BLaER1 treated with 17β-estradiol and CSF1 and Interleukin-3, amounts not matched to agents 10 nM and 100 nM (cell line): Measurements from ENCODE around the gene EYS.
"Not testable (repeated sequence)": the region's sequence is repeated elsewhere in the genome, so short reads cannot be mapped to it uniquely, and the experiment has no call there.

Experiments used
- H3K27ac ChIP-seq, 11 experiments: shearing (Covaris generic); formaldehyde crosslinking; 2 replicates each; pipeline ENCODE4 v1.8.1; 2022
- H3K27me3 ChIP-seq, 11 experiments: shearing (Covaris generic); formaldehyde crosslinking; 2 replicates each; pipeline ENCODE4 v1.8.1; 2022
- H3K36me3 ChIP-seq, 11 experiments: shearing (Covaris generic); formaldehyde crosslinking; 2 replicates each; pipeline ENCODE4 v1.8.1; 2022
- H3K4me1 ChIP-seq, 10 experiments: shearing (Covaris generic); formaldehyde crosslinking; 2 replicates each; pipeline ENCODE4 v1.8.1; 2022
- H3K4me2 ChIP-seq, 11 experiments: shearing (Covaris generic); formaldehyde crosslinking; 2 replicates each; pipeline ENCODE4 v1.8.1; 2022
- H3K4me3 ChIP-seq, 10 experiments: shearing (Covaris generic); formaldehyde crosslinking; 2 replicates each; pipeline ENCODE4 v1.8.1; 2022
- H3K9ac ChIP-seq, 11 experiments: shearing (Covaris generic); formaldehyde crosslinking; 2 replicates each; pipeline ENCODE4 v1.8.1; 2022
- H3K9me3 ChIP-seq, 11 experiments: shearing (Covaris generic); formaldehyde crosslinking; replicated peaks in 1 of 11; 2 replicates each; pipeline ENCODE4 v1.8.1; 2022
- H4K20me1 ChIP-seq, 11 experiments: shearing (Covaris generic); formaldehyde crosslinking; 2 replicates each; pipeline ENCODE4 v1.8.1; 2022
- Cebpa-rat ChIP-seq, 11 experiments: shearing (Covaris generic); IDR thresholded peaks; 2 replicates each; pipeline ENCODE4 v1.8.1; 2022

EYS gene

GRCh38 chr6:65570340-65570739, 136.7 kb downstream of the EYS start:
- Histone ChIP-seq H3K4me2 (no peak overlapping the region), H3K9ac (no peak overlapping the region), H3K27me3 (no peaks in the 10 kb centered on the region), H3K4me1 (no peaks in the 10 kb centered on the region), H3K36me3 (no peaks in the 10 kb centered on the region), H3K27ac (no peak overlapping the region), H4K20me1 (no peaks in the 10 kb centered on the region), H3K4me3 (no peak overlapping the region), H3K9me3 (no peaks in the 10 kb centered on the region)
- no peak for TF ChIP-seq Cebpa-rat (IDR thresholded peaks at IDR 0.05)

- Histone ChIP-seq H3K9me3 (no peaks in the 10 kb centered on the region), H3K9ac (no peak overlapping the region), H3K4me3 (no peak overlapping the region), H3K36me3 (no peaks in the 10 kb centered on the region), H3K27ac (no peak overlapping the region), H4K20me1 (no peaks in the 10 kb centered on the region), H3K27me3 (no peaks in the 10 kb centered on the region), H3K4me2 (no peak overlapping the region), H3K4me1 (no peaks in the 10 kb centered on the region)
- no peak for TF ChIP-seq Cebpa-rat (IDR thresholded peaks at IDR 0.05)
Observed at GRCh38 chr6:65569505-65569904, 137.5 kb downstream of the EYS start.

GRCh38 chr6:65569056-65569455, 138.0 kb downstream of the EYS start:
- H3K27ac ChIP-seq, H3K27me3 ChIP-seq, H3K4me1 ChIP-seq, H3K4me2 ChIP-seq, H3K9me3 ChIP-seq, H3K4me3 ChIP-seq, H4K20me1 ChIP-seq, H3K9ac ChIP-seq, H3K36me3 ChIP-seq: not testable (repeated sequence)

GRCh38 chr6:65566117-65566516, 140.9 kb downstream of the EYS start:
- Histone ChIP-seq H3K9ac (no peak overlapping the region), H3K9me3 (no peaks in the 10 kb centered on the region), H4K20me1 (no peaks in the 10 kb centered on the region), H3K4me1 (no peaks in the 10 kb centered on the region), H3K27ac (no peak overlapping the region), H3K4me2 (no peak overlapping the region), H3K4me3 (no peak overlapping the region), H3K36me3 (no peaks in the 10 kb centered on the region), H3K27me3 (no peaks in the 10 kb centered on the region)
- TF ChIP-seq Cebpa-rat (IDR thresholded peaks at IDR 0.05), result no peak

GRCh38 chr6:65558071-65558470, 149.0 kb downstream of the EYS start:
- Histone ChIP-seq H4K20me1 (no peaks in the 10 kb centered on the region), H3K9ac (no peak overlapping the region), H3K27me3 (no peaks in the 10 kb centered on the region), H3K4me3 (no peak overlapping the region), H3K9me3 (no peaks in the 10 kb centered on the region), H3K4me1 (no peaks in the 10 kb centered on the region), H3K4me2 (no peak overlapping the region), H3K27ac (no peak overlapping the region), H3K36me3 (no peaks in the 10 kb centered on the region)
- no peak for TF ChIP-seq Cebpa-rat (IDR thresholded peaks at IDR 0.05)

GRCh38 chr6:65557224-65557623, 149.8 kb downstream of the EYS start:
- H3K4me3 ChIP-seq, result no peak overlapping the region
- no peaks in the 10 kb centered on the region for H3K36me3 ChIP-seq
- no peaks in the 10 kb centered on the region for H4K20me1 ChIP-seq
- no peak for TF ChIP-seq Cebpa-rat (IDR thresholded peaks at IDR 0.05)
- H3K27me3 ChIP-seq, result no peaks in the 10 kb centered on the region
- H3K27ac ChIP-seq, result no peak overlapping the region
- H3K9me3 ChIP-seq, result no peaks in the 10 kb centered on the region
- no peak overlapping the region for H3K9ac ChIP-seq
- H3K4me2 ChIP-seq, result no peak overlapping the region
- no peaks in the 10 kb centered on the region for H3K4me1 ChIP-seq

- no peak overlapping the region for H3K27ac ChIP-seq
- no peaks in the 10 kb centered on the region for H3K4me1 ChIP-seq
- H3K9me3 ChIP-seq, result no peaks in the 10 kb centered on the region
- no peaks in the 10 kb centered on the region for H4K20me1 ChIP-seq
- H3K4me2 ChIP-seq, result no peak overlapping the region
- no peak for TF ChIP-seq Cebpa-rat (IDR thresholded peaks at IDR 0.05)
- no peak overlapping the region for H3K4me3 ChIP-seq
- H3K36me3 ChIP-seq, result no peaks in the 10 kb centered on the region
- H3K27me3 ChIP-seq, result no peaks in the 10 kb centered on the region
- no peak overlapping the region for H3K9ac ChIP-seq
Observed at GRCh38 chr6:65546894-65547293, 160.1 kb downstream of the EYS start.

- H3K27me3 ChIP-seq, result no peaks in the 10 kb centered on the region
- H3K9ac ChIP-seq, result no peak overlapping the region
- no peaks in the 10 kb centered on the region for H4K20me1 ChIP-seq
- no peaks in the 10 kb centered on the region for H3K4me1 ChIP-seq
- no peak overlapping the region for H3K27ac ChIP-seq
- no peaks in the 10 kb centered on the region for H3K36me3 ChIP-seq
- no peak overlapping the region for H3K4me2 ChIP-seq
- no peaks in the 10 kb centered on the region for H3K9me3 ChIP-seq
- H3K4me3 ChIP-seq, result no peak overlapping the region
- TF ChIP-seq Cebpa-rat (IDR thresholded peaks at IDR 0.05), result no peak
Observed at GRCh38 chr6:65545920-65546319, 161.1 kb downstream of the EYS start.

- no peak overlapping the region for H3K4me3 ChIP-seq
- H3K4me1 ChIP-seq, result no peaks in the 10 kb centered on the region
- H3K9ac ChIP-seq, result no peak overlapping the region
- no peaks in the 10 kb centered on the region for H4K20me1 ChIP-seq
- H3K27ac ChIP-seq, result no peak overlapping the region
- no peak for TF ChIP-seq Cebpa-rat (IDR thresholded peaks at IDR 0.05)
- H3K4me2 ChIP-seq, result no peak overlapping the region
- no peaks in the 10 kb centered on the region for H3K9me3 ChIP-seq
- no peaks in the 10 kb centered on the region for H3K36me3 ChIP-seq
- no peaks in the 10 kb centered on the region for H3K27me3 ChIP-seq
Observed at GRCh38 chr6:65538644-65539043, 168.4 kb downstream of the EYS start.

GRCh38 chr6:65537600-65537999, 169.4 kb downstream of the EYS start:
- TF ChIP-seq Cebpa-rat (IDR thresholded peaks at IDR 0.05), result no peak
- no peaks in the 10 kb centered on the region for H3K27me3 ChIP-seq

GRCh38 chr6:65531533-65531932, 175.5 kb downstream of the EYS start:
- no peaks in the 10 kb centered on the region for H3K27me3 ChIP-seq
- no peak overlapping the region for H3K27ac ChIP-seq
- H3K9ac ChIP-seq, result no peak overlapping the region
- H3K36me3 ChIP-seq, result no peaks in the 10 kb centered on the region
- H3K9me3 ChIP-seq, result no peaks in the 10 kb centered on the region
- no peak overlapping the region for H3K4me3 ChIP-seq
- H3K4me2 ChIP-seq, result no peak overlapping the region
- TF ChIP-seq Cebpa-rat (IDR thresholded peaks at IDR 0.05), result no peak
- no peaks in the 10 kb centered on the region for H3K4me1 ChIP-seq
- H4K20me1 ChIP-seq, result no peaks in the 10 kb centered on the region

More at GRCh38 chr6:65537600-65537999, 169.4 kb downstream of the EYS start:
- Histone ChIP-seq H4K20me1 (no peaks in the 10 kb centered on the region), H3K9ac (no peak overlapping the region), H3K36me3 (no peaks in the 10 kb centered on the region), H3K4me1 (no peaks in the 10 kb centered on the region), H3K9me3 (no peaks in the 10 kb centered on the region), H3K27ac (no peak overlapping the region), H3K4me2 (no peak overlapping the region), H3K4me3 (no peak overlapping the region)
